HT1080 (cell line): Measurements from ENCODE around the gene IGSF3. TPM values are rescaled to one million over a fixed set of nuclear protein-coding genes. Genes with fewer than 3 reads are reported as not detected.

Experiments used
- DNase-seq: peaks from one replicate; pipeline ENCODE4 v3.0.0-alpha.2; 2015; ENCODE audit warnings: low read depth
- total RNA-seq: library from RNA; depleted of rRNA; stranded (reverse); fragments of >200 nt; shearing (Covaris generic); gene quantifications from 2 replicates; pipeline ENCODE4 v1.2.3, GENCODE V29; 2014

The IGSF3 gene
- total RNA-seq, 1 experiment from 2014 or later, result 14.0 TPM

- no peak for DNase-seq
These were observed 106.6 kb downstream of the IGSF3 start for GRCh38 chr1:116560704-116561490.

- no peak for DNase-seq
These were observed 108.2 kb downstream of the IGSF3 start for GRCh38 chr1:116559304-116559761.

GRCh38 chr1:116558571-116558970, 109.0 kb downstream of the IGSF3 start:
- no peak for DNase-seq

- no peak for DNase-seq
These were observed 109.4 kb downstream of the IGSF3 start for GRCh38 chr1:116558140-116558549.

GRCh38 chr1:116557323-116557878, 110.1 kb downstream of the IGSF3 start:
- DNase-seq, result no peak

- peak; percentile 97 for DNase-seq
These were observed 111.1 kb downstream of the IGSF3 start for GRCh38 chr1:116556289-116557006.

GRCh38 chr1:116554924-116555323, 112.6 kb downstream of the IGSF3 start:
- no peak for DNase-seq

GRCh38 chr1:116553386-116554115, 114.0 kb downstream of the IGSF3 start:
- peak; percentile 84 for DNase-seq

- no peak for DNase-seq
These were observed 121.1 kb downstream of the IGSF3 start for GRCh38 chr1:116546354-116546977.

- no peak for DNase-seq
These were observed 122.2 kb downstream of the IGSF3 start for GRCh38 chr1:116545359-116545705.

- no peak for DNase-seq
These were observed 122.8 kb downstream of the IGSF3 start for GRCh38 chr1:116544588-116545358.

- DNase-seq, result peak; percentile 21
These were observed 127.4 kb downstream of the IGSF3 start for GRCh38 chr1:116540088-116540487.

- DNase-seq, result peak; percentile 80
These were observed 129.0 kb downstream of the IGSF3 start for GRCh38 chr1:116538544-116538943.

GRCh38 chr1:116537898-116538297, 129.6 kb downstream of the IGSF3 start:
- no peak for DNase-seq

GRCh38 chr1:116537040-116537831, 130.3 kb downstream of the IGSF3 start:
- no peak for DNase-seq

GRCh38 chr1:116534014-116534739, 133.4 kb downstream of the IGSF3 start:
- DNase-seq, result no peak

- no peak for DNase-seq
These were observed 134.1 kb downstream of the IGSF3 start for GRCh38 chr1:116533429-116533820.

GRCh38 chr1:116532671-116533428, 134.7 kb downstream of the IGSF3 start:
- DNase-seq, result no peak
